Ureter (tissue), 1 donor: ENCODE measurements around the gene IRF8. TPM values are rescaled to one million over a fixed set of nuclear protein-coding genes. Genes with fewer than 3 reads are reported as not detected.

Source experiments
- DNase-seq: peaks from one replicate; pipeline ENCODE4 v3.0.0-alpha.2; 2020; ENCODE audit warnings: low spot score
- total RNA-seq: library from RNA; stranded (reverse); gene quantifications from one replicate; pipeline ENCODE4 v1.2.4, GENCODE V29; 2023
- donor health status: DM: yes; HTN: yes; CAD: no.

Gene IRF8
- total RNA-seq, 1 donor from 2014 or later: 9.5 TPM

DNA sequence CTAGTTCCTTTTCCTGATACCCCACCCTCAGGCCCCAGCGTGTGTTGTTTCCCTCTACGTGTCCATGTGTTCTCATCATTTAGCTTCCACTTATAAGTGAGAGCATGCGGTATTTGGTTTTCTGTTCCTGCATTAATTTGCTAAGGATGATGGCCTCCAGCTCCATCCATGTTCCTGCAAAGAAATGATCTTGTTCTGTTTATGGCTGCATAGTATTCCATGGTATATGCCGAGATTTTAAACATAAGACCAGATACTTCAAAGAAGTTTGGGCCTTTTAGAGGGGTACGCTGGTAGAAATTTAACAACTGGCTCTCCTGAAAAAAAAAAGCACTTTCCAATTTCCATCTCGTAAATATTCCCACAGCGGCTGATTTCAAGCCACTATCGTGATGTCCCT, 59.8 kb downstream of the IRF8 start:
- no peak for DNase-seq

DNA sequence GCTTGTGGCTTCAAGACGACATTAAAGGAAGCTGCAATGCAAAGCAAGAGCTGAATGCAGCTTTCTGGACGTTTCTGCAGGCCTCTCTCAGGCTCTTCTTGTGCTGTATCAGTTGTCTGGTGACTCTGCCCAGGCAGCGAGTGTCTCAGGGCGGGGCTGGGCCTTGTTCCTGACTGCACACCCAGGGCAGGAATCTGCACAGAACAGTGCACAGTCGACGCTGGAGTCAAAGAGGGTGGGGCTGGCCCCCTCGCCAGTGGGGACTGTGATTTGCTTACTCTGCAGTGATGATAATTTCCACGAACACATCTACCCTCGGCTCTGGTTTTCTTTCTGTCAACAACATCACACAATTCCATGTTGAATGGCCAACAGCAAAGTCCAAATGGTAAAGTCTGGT, 60.7 kb downstream of the IRF8 start:
- DNase-seq: no peak

DNA sequence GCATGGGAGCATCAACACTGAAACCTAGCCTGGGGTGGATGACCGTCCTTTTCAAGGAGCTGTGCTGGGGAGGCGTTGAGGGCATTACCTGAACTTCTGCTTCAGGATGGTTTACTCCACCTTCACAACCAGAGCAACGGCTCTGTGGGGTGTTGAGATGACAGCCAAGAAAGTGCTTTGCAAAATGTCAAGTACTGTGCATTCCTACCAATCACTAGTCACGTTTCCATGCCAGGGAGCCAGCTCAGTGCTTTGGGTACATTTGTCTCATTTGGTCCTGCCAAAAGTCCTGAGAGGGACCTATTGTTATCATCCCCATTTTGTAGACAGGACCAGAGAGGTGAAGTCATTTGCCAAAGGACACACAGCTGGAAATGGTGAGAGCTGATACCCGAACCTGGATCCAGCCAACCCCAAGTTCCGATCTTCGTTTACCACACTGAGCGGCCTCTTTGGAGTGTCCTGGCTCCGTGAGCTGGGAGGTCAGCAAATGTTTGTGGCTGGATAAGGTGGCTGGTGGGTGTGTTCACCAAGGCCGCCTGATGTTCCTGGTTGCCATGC, 61.6 kb downstream of the IRF8 start:
- DNase-seq: no peak

DNA sequence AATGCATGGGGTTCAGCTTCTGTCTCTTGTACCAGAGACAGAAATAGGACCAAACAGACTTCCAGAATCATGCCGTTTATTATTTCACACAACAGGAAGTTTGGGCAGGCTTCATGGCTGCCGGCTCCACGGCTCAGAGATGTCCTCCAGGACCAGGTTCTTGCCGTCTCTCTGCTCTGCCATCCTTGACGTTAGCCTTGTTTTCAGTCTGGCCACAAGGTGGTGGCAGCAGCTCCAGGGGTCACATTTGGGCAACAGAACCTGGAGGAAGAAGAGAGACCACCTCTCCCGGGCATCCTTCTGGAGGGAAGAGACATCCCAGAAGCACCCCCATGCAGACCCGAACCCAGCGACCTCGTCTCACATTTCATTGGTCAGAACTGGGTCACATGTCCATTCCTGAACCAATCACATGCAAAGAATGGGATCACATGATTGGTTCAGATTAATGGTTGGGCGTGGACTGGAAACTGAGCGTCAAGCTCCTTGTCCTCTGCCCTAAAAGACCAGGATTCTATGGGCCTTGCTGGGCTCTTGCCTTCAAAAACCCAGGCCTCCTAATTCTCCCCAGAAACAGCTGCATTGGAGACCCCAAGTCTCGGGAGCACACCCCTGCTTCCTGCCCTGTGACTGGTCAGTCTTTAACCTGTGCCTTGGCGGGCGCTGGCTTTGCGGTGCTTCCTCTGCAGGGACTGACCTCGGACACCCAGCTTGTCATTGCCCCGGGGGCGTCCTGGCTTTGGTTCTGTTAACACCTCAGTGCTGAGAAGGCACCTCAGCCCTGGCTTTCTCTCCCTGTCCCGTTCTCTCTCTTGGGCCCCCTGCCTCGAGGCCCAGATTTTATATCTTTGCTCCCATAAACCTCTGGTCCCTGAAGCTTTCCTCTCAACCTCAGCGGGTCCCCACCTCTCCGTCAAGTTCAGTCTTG, 63.3 kb downstream of the IRF8 start:
- no peak for DNase-seq

DNA sequence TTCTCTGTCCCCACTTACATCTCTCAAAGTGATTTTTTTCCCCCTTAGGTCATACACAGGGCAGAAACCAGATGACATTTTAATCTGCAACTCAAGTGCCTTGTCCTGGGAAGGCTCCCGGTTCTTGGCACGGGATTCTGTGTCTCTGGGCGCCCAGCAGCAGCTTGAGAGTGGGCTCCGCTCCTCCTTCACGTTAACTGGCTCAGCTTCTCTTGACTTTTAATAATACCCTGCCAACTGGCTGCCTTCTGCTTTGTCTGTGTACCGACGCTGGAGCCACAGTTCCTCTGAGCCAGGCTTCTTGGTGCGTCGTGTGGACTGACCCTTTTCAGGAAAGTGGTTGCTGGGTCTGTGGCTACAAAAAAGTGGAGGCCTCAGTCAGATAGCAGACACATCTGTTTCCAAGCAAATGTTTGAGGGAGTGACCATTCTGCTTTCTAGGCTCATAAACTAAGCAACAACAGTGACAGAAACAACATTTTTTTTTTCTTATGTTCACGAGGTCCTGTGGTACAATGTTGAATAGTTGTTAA, 64.9 kb downstream of the IRF8 start:
- peak; percentile 52 for DNase-seq

DNA sequence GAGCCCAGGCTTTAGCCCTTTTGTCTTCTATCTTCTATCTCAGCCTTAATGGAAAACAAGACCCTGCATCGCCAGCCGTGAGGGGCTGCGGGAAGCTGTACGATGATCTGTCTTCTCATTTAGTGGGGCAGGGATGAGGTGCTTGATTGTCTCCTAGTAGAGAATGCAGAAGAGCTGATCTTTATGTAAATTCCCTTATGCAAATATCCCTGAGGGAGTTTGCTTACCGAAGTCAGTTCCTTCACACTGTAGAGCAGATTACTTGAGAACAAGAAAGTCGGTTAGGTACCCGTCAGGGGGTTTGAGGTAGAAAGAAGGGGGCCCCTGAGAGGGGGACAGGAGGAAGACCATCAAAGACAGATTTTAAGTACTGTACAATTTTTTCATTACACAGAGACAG, 66.2 kb downstream of the IRF8 start:
- DNase-seq: no peak

DNA sequence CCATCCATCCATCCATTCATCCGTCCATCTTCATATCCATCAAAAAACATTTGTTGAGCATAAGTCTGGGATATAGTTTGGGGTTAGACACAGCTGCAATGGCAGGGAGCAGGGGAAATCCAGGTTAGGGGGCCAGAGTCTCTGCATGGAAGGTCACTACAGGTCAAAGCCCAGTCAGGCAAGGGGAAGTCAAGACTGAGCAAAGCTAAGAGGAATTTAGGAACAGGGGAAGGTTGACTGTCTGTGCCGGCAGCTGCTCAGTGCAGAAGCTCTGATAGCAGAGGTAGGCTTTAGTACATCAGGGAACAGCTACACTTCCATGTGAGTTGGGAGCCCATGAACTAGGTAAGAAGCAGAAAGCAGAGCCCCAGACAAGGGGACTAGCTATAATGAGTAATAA, 68.1 kb downstream of the IRF8 start:
- DNase-seq: no peak

DNA sequence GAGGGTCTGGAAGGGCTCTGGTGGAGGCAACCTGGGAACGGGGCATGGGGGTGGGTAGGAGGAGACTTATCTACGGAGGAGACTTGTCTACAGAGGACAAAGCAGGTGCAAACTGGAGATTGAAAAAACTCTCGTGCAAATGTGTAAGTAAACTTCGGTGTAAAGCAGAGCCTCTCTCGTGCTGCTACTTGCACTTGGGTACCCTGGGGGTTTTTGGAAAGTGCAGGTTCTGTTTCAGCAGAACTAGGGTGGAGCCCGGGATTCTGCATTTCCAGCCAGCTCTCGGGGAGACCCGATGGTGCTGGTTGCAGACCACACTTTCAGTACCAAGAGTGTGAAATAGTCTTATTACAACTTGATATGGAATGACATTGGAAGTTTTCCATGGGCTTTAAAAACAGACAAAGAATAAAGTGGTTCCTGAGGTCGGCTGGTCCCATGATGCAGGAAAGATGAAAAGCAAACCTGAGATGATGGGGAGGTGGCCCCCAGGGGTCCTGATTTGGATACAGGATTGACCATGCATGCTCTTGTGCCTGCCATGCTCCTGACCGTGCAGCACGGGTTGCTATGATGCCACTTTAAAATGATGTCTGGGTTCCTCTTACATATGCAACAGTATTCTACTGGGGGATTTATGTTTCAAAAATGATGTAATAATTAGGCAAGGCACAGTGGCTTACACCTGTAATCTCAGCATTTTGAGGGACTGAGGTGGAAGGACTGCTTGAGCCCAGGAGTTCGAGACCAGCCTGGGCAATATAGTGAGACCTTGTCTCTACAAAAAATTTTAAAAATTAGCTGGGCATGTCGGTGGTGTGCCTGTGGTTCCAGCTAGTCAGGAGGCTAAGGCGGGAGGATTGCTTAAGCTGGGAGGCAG, 69.3 kb downstream of the IRF8 start:
- DNase-seq: no peak

DNA sequence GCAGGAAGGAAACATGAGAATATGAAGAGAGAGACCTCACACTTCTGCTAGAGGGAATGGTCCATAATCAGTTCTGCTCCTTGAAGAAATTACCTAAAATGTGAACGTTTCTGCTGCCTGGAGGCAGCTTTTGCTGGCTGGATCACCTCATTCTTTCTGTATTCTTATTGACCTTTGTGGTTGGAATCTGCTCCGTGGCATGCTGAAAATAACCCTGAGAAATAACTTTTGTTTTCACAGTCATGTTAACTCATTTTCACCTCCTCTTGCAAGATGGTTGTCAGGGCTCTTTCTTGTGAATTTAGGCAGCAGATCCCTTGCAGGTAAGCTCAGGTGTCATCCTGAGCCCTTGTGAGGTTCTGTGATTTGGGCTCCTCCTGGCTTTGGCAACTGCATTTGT, 70.2 kb downstream of the IRF8 start:
- no peak for DNase-seq

DNA sequence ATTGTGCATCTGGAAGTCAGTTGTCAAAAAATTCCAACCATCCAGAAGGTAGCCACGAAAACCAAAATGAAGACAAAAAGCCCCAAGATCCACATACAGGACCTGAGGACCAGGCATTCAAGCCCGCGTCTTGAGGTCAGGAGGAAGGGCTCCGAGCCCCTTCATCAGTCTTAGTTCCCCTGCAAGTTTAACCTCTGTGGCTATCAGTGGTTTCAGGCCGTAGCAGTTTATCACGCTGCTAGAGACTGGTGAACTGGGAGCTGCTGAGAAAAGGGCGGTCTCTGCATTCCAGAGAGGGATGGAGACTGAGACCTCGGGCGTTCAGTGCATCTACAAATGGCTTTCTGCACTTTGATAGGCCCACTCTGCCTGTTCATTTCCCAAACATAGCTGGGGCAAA, 70.6 kb downstream of the IRF8 start:
- no peak for DNase-seq

DNA sequence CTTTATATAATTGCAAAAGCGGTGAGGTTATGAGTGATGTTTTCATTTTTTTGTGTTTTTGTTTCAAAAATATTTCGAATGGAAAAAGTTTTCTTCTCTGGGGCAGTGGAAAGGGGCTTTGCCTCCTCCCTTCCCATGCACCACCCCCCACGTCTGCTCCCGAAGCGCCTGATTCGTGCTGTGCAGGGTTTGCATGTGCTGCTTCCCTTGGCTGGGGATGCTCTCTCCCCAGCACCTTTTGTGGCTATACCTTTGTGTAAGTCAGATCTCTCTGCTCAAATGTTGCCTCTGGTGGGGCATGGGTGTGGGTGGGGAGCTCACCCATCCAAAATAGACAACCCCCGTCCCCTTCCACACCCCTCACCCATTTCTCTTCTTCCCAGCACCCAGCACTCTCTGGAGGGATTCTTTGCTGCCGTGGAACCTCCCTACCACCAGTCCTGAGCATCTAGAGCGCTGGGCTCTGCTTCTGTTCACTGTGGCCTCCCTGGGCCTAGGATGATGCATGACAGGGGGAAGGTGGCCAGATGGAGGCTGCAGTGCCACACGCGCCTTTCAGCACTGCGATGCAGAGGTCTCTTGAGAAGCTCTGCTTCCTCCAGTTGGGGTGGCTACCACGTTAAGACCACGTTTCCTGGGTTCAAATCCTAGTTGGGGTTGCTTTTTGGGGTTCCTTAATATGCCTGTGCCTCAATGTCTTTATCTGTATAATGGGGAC, 71.2 kb downstream of the IRF8 start:
- no peak for DNase-seq

DNA sequence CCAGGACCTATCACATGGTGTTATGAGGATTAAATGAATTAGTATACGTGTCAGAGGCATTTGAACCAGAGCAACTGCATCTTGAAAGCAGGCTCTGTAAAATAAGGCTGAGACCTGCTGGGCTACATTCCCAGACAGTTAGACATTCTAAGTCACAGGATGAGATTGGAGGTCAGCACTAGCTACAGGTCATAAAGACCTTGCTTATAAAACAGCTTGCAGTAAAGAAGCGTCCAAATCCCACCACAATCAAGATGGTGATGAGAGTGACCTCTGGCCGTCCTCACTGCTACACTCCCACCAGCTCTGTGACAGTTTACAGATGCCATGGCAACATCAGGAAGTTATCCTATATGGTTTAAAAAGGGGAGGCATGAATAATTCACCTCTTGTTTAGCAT, 71.8 kb downstream of the IRF8 start:
- DNase-seq: no peak

Other genes starting within 250 kb of the IRF8 start
- gene GINS2, start 210.2 kb upstream of the IRF8 start, total RNA-seq: 2.6 TPM
- 33.6 TPM for gene C16orf74, start 148.1 kb upstream of the IRF8 start, total RNA-seq
- gene EMC8, start 99.6 kb upstream of the IRF8 start, total RNA-seq: 34.3 TPM
- 485 TPM for gene COX4I1, start 99.5 kb upstream of the IRF8 start, total RNA-seq